IMR-90 (cell line): ENCODE measurements around the gene SLC17A6. TPM values are rescaled to one million over a fixed set of nuclear protein-coding genes. Genes with fewer than 3 reads are reported as not detected.
A peak's percentile ranks its signal among the peaks of the same experiment; 100 is the strongest.

Source experiments
- ATAC-seq: fragments of 200-7000 bp; cut with Tn5 transposase; 2 replicates; pipeline ENCODE4 v1.9.1; 2020; ENCODE audit warnings: low read depth, mild to moderate bottlenecking, moderate library complexity
- BruUV-seq: library from RNA; stranded (reverse); fragments of 400-500 nt; replicated peaks from 2 replicates; lab custom pipeline; 2021; lab: Mats Ljungman, UMichigan
- CTCF ChIA-PET: fragments of 300-600 bp; formaldehyde crosslinking; extraction: SDS; loops from one replicate; lab custom pipeline; 2021; ENCODE audit warnings: antibody characterized with exemption; lab: Yijun Ruan, JAX
- POLR2A ChIA-PET: fragments of 300-600 bp; sonication (Branson Sonifier 250); formaldehyde crosslinking; loops from one replicate; lab custom pipeline; 2022; ENCODE audit warnings: antibody characterized with exemption; ENCODE audit not compliant: unreplicated experiment; lab: Charles Lee
- DNase-seq: peaks from one replicate; pipeline ENCODE4 v3.0.0; 2013
- H2AFZ ChIP-seq: replicated peaks from 2 replicates; pipeline ENCODE3; 2013; ENCODE audit warnings: low read length, mild to moderate bottlenecking; ENCODE audit not compliant: poor library complexity
- H2AK5ac ChIP-seq: 2 replicates; pipeline ENCODE4 v1.6.1; 2013; ENCODE audit warnings: low read depth, low read length, inconsistent platforms
- H2AK9ac ChIP-seq: replicated peaks from 2 replicates; pipeline ENCODE3; 2013; ENCODE audit warnings: mild to moderate bottlenecking, low read depth, low read length, moderate library complexity; ENCODE audit not compliant: poor library complexity
- H2BK120ac ChIP-seq: 2 replicates; pipeline ENCODE4 v1.6.1; 2013; ENCODE audit warnings: low read depth, low read length, inconsistent platforms
- H2BK15ac ChIP-seq: 3 replicates; pipeline ENCODE4 v1.6.1; 2013; ENCODE audit warnings: low read depth, low read length, inconsistent platforms
- H2BK20ac ChIP-seq: 2 replicates; pipeline ENCODE4 v1.6.1; 2013; ENCODE audit warnings: low read depth, mild to moderate bottlenecking, inconsistent platforms, low read length, moderate library complexity
- H2BK5ac ChIP-seq: 2 replicates; pipeline ENCODE4 v1.6.1; 2013; ENCODE audit warnings: mild to moderate bottlenecking, low read depth, low read length, inconsistent platforms; ENCODE audit not compliant: poor library complexity, severe bottlenecking
- H3K14ac ChIP-seq: replicated peaks from 2 replicates; pipeline ENCODE4 v1.6.1; 2013; ENCODE audit warnings: low read depth, low read length, inconsistent platforms
- H3K18ac ChIP-seq: 2 replicates; pipeline ENCODE4 v1.6.1; 2013; ENCODE audit warnings: low read depth, low read length, control low read depth
- H3K23ac ChIP-seq: 2 replicates; pipeline ENCODE4 v1.6.1; 2013; ENCODE audit warnings: low read depth, low read length, inconsistent platforms
- H3K27ac ChIP-seq: 2 replicates; pipeline ENCODE4 v1.5.1; 2013; ENCODE audit warnings: mild to moderate bottlenecking, control low read depth, low read length; ENCODE audit not compliant: insufficient read depth
- H3K27me3 ChIP-seq: 2 replicates; pipeline ENCODE4 v1.6.1; 2013; ENCODE audit warnings: low read length; ENCODE audit not compliant: control insufficient read depth, insufficient read depth
- H3K36me3 ChIP-seq: 2 replicates; pipeline ENCODE4 v1.6.1; 2013; ENCODE audit warnings: low read length, mixed read lengths; ENCODE audit not compliant: control insufficient read depth, insufficient read depth
- H3K4ac ChIP-seq: 2 replicates; pipeline ENCODE4 v1.6.1; 2013; ENCODE audit warnings: low read depth, low read length, inconsistent platforms
- H3K4me1 ChIP-seq: 2 replicates; pipeline ENCODE4 v1.6.1; 2013; ENCODE audit warnings: low read length, mixed read lengths; ENCODE audit not compliant: control insufficient read depth, insufficient read depth
- H3K4me2 ChIP-seq: 2 replicates; pipeline ENCODE4 v1.6.1; 2013; ENCODE audit warnings: low read depth, mild to moderate bottlenecking, control low read depth, low read length, moderate library complexity
- H3K4me3 ChIP-seq: 2 replicates; pipeline ENCODE4 v1.5.1; 2013; ENCODE audit warnings: low read depth, mild to moderate bottlenecking, control low read depth, low read length, moderate library complexity; ENCODE audit not compliant: insufficient read depth
- H3K56ac ChIP-seq: 2 replicates; pipeline ENCODE4 v1.6.1; 2013; ENCODE audit warnings: low read length, inconsistent platforms; ENCODE audit not compliant: insufficient read depth; ENCODE audit errors: extremely low read depth
- H3K79me1 ChIP-seq, 2 experiments: 2 replicates each; pipeline ENCODE4 v1.6.1; 2013; ENCODE audit warnings: low read length in 2 of 2, inconsistent platforms in 1 of 2, low read depth in 1 of 2
- H3K9ac ChIP-seq: 2 replicates; pipeline ENCODE4 v1.6.1; 2013; ENCODE audit warnings: low read depth, low read length, control low read depth
- H3K9me1 ChIP-seq: 2 replicates; pipeline ENCODE4 v1.6.1; 2013; ENCODE audit warnings: low read length, inconsistent platforms; ENCODE audit not compliant: insufficient read depth
- H3K9me3 ChIP-seq: 2 replicates; pipeline ENCODE4 v1.6.1; 2013; ENCODE audit warnings: low read length; ENCODE audit not compliant: control insufficient read depth, insufficient read depth
- H4K20me1 ChIP-seq: 2 replicates; pipeline ENCODE4 v1.6.1; 2013; ENCODE audit warnings: low read length, inconsistent platforms; ENCODE audit not compliant: insufficient read depth
- H4K5ac ChIP-seq: 2 replicates; pipeline ENCODE4 v1.6.1; 2013; ENCODE audit warnings: mild to moderate bottlenecking, low read depth, low read length, control low read depth
- H4K8ac ChIP-seq, 2 experiments: 2 replicates each; pipeline ENCODE4 v1.6.1; 2013; ENCODE audit warnings: low read depth in 2 of 2, low read length in 2 of 2, control low read depth in 1 of 2, inconsistent platforms in 1 of 2
- H4K91ac ChIP-seq: 2 replicates; pipeline ENCODE4 v1.6.1; 2013; ENCODE audit warnings: low read depth, low read length, inconsistent platforms; ENCODE audit not compliant: insufficient read depth
- CEBPB ChIP-seq: IDR thresholded peaks from 2 replicates; pipeline ENCODE4 v1.6.1; 2012; ENCODE audit warnings: low read depth, low read length, improper control_type of control experiment
- NFE2L2 ChIP-seq: fragments of 150-350 bp; IDR thresholded peaks from 2 replicates; pipeline ENCODE4 v1.6.1; 2016; ENCODE audit warnings: low read depth, mild to moderate bottlenecking, low read length
- RAD21 ChIP-seq: IDR thresholded peaks from 2 replicates; pipeline ENCODE4 v1.6.1; 2012; ENCODE audit warnings: low read length, improper control_type of control experiment
- SMC3 ChIP-seq: fragments of 150-350 bp; IDR thresholded peaks from 2 replicates; pipeline ENCODE4 v1.6.1; 2016; ENCODE audit warnings: low read depth, mild to moderate bottlenecking, antibody characterized with exemption, low read length, moderate library complexity
- WGBS, 2 experiments: methylation state at CpG; one replicate each; pipeline versions ENCODE4 v1.1.5 to v1.1.7; 2013; ENCODE audit warnings: missing lambda C conversion rate in 2 of 2; ENCODE audit not compliant: insufficient read length in 1 of 2; ENCODE audit errors: extremely low coverage in 2 of 2; 5-methylcytosine and 5-hydroxymethylcytosine counted together
- dilution Hi-C: fragments of 300-500 bp; cut with HindIII; formaldehyde crosslinking; loops from one replicate; pipeline ENCODE4 v1.14.3; 2018; ENCODE audit warnings: low sequenced_read_pairs; ENCODE audit not compliant: unreplicated experiment
- in situ Hi-C: fragments of 300-500 bp; cut with MboI; formaldehyde crosslinking; loops from 3 replicates; pipeline ENCODE4 v1.14.3; 2019; ENCODE audit warnings: low sequenced_read_pairs, inconsistent platforms, mixed read lengths
- intact Hi-C: fragments of 100-400 bp; cut with micrococcal nuclease; formaldehyde crosslinking; loops from 2 replicates; pipeline ENCODE4 v1.10.0; 2022
- polyA plus RNA-seq, 3 experiments: library from polyadenylated mRNA; depleted of rRNA; stranded (reverse); fragments of >200 nt; gene quantifications; 2 replicates each; pipeline ENCODE4 v1.2.3, GENCODE V29; 2012; ENCODE audit warnings: low replicate concordance in 1 of 3
- total RNA-seq: library from RNA; depleted of rRNA; stranded (reverse); fragments of >200 nt; gene quantifications from 2 replicates; pipeline ENCODE4 v1.2.3, GENCODE V29; 2012

The SLC17A6 gene
- total and polyA plus RNA-seq, 2 of the 4 experiments (the other 2 are of a cell fraction) = not detected

- dilution Hi-C loops = no loop called here
- no peak overlapping the region for H3K4ac ChIP-seq
- POLR2A ChIA-PET = interaction anchor here (0.6 kb wide), 1 partner anchor 51 kb away, joined by 3 read pairs; no protein-coding TSS in a partner anchor
- H4K20me1 ChIP-seq = no peaks in the 10 kb centered on the region
- no peak overlapping the region for H2AFZ ChIP-seq
- no peak overlapping the region for H3K27ac ChIP-seq
- no peak overlapping the region for H3K4me3 ChIP-seq
- no TSS peak for BruUV-seq
- H3K23ac ChIP-seq = no peak overlapping the region
- no peak overlapping the region for H3K56ac ChIP-seq
- intact Hi-C loops = no loop called here
- H2AK5ac ChIP-seq = no peak overlapping the region
- H3K9me3 ChIP-seq = no peaks in the 10 kb centered on the region
- no peaks in the 10 kb centered on the region for H3K27me3 ChIP-seq
- H2BK5ac ChIP-seq = no peak overlapping the region
- no peak overlapping the region for H2BK20ac ChIP-seq
- no peaks in the 10 kb centered on the region for H3K79me1 ChIP-seq
- H2BK15ac ChIP-seq = no peak overlapping the region
- H3K4me2 ChIP-seq = no peak overlapping the region
- no peak overlapping the region for H4K91ac ChIP-seq
- ATAC-seq (no peak), DNase-seq (no peak)
- H3K14ac ChIP-seq = no peak overlapping the region
- no peak overlapping the region for H3K18ac ChIP-seq
- no peak overlapping the region for H4K5ac ChIP-seq
- H3K9me1 ChIP-seq = no peaks in the 10 kb centered on the region
- H2BK120ac ChIP-seq = no peak overlapping the region
- no peaks in the 10 kb centered on the region for H3K36me3 ChIP-seq
- H3K9ac ChIP-seq = no peak overlapping the region
- in situ Hi-C loops = no loop called here
- H3K4me1 ChIP-seq = no peaks in the 10 kb centered on the region
- 63% methylated on average over 1 of the region's 4 CpGs; no CpG with 5 or more reads in 1 of the 2 experiments for WGBS, 2 experiments
- H4K8ac ChIP-seq = no peak overlapping the region
- CTCF ChIA-PET = no interaction called here
- no peak overlapping the region for H2AK9ac ChIP-seq
- TF ChIP-seq NFE2L2 (no peak), RAD21 (no peak), SMC3 (no peak), CEBPB (peak; percentile 31; the same call in 1 of the 2 replicates)
Observed at GRCh38 chr11:22416462-22416861, 78.3 kb downstream of the SLC17A6 start.
